Measurements from ENCODE around the gene ADISSP.

GRCh38 chr20:3767110-3767426, 485 bp downstream of the ADISSP start:
- TF ChIP-seq ZFX (IDR thresholded peaks at IDR 0.05; ENCODE audit: borderline replicate concordance) (no peak), CTCF (IDR thresholded peaks at IDR 0.05) (no peak)
